CD4-positive, alpha-beta T cell treated with Interleukin-15 for 1 hour (primary cell): Measurements from ENCODE around the gene CEP72.
"Not testable (repeated sequence)": the region's sequence is repeated elsewhere in the genome, so short reads cannot be mapped to it uniquely, and the experiment has no call there.

ENCODE experiments used
- DNase-seq: peaks from one replicate; pipeline ENCODE4 v3.0.0-alpha.2; 2020

CEP72 gene

DNA sequence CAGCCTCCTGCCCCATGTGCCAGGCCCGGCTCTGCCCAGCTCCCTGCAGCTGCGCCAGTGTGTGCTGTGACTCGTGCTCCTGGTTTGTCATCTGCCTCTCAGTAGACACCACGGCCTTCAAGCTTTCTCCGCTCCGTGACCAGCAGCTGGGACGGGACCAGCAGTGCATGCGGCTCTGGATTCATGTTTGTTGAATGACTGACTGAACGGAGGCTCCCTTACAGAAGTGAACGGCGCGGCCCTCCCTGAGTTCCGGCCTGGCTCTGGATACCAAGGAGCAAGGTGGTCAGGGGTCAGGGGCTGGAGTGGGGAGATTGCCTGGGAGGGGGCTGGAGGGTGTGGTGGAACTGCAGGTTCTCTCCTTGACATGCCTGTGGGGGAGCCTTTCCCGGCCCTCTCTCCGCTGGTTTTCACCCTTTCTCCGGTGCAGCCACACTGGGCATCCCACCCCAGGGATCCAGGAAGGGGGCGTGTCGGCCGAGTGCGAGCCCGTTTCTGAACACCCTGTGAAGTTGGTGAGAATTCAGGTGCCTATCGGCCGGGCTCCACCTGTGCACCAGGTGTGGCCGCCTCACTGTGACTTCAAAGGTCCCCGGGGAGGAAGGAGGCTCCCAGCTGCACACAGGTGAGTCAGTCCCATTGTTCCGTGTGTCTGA, 11.1 kb upstream of the CEP72 start:
- no peak for DNase-seq

DNA sequence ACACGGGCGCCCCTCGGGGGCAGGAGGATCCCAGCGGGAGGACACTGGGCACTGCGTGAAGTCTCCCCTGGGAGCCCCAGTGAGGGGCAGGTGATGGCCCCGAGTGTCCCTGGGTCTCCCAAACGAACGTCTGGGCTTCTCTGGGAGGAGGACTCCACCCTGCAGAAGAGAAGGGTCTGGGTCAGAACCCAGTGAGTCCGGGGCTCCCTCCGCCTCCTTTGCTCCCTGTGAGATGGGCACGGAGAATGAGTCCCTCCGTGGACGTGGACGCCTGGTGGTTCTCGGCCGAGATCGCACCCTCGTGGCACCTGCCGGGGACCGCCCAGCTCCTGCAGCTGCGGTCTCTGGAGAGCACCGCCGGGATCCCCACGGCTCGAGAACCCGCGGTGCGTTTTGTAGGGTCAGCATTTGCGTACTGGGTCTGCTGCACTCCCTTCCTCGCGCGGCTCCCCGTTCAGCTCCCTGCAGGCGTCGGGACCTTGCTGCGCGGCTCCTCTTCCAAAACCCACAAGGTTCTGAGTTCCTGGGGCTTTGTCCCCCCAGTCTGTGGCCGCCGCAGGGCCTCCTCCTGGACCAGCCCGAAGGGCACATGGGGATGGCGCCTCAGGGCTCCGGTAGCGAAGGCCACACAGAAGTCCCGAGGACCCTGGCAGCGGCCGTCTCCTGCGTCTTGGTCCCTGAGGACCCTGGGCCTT, 10.2 kb upstream of the CEP72 start:
- DNase-seq, result no peak

DNA sequence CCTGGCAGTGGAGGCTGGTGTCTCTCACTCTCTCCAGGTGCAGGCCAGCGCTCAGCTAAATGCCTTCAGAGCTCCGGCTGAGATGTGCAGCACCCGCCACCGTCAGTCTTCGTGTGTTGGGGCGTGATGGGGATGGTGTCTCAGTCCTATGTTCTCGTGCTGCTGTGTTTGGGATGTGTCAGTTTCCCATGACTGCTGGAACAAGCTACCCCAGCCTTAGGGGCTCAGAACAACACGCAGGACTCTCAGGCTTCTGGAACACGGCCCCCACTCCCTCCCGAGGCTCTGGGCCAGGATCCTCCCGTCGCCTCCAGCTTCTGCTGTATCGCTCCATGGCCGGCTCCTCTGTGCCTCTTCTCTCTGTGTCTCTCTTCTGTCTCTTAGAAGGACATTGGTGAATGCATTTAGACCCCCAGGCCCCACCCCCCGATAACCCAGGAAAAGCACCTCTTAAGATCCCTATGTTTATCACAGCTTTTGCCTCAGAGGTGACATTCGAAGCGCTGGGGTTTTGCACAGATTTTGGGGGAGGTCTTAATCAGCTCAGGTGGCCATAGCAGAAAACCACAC, 9.6 kb upstream of the CEP72 start:
- no peak for DNase-seq

DNA sequence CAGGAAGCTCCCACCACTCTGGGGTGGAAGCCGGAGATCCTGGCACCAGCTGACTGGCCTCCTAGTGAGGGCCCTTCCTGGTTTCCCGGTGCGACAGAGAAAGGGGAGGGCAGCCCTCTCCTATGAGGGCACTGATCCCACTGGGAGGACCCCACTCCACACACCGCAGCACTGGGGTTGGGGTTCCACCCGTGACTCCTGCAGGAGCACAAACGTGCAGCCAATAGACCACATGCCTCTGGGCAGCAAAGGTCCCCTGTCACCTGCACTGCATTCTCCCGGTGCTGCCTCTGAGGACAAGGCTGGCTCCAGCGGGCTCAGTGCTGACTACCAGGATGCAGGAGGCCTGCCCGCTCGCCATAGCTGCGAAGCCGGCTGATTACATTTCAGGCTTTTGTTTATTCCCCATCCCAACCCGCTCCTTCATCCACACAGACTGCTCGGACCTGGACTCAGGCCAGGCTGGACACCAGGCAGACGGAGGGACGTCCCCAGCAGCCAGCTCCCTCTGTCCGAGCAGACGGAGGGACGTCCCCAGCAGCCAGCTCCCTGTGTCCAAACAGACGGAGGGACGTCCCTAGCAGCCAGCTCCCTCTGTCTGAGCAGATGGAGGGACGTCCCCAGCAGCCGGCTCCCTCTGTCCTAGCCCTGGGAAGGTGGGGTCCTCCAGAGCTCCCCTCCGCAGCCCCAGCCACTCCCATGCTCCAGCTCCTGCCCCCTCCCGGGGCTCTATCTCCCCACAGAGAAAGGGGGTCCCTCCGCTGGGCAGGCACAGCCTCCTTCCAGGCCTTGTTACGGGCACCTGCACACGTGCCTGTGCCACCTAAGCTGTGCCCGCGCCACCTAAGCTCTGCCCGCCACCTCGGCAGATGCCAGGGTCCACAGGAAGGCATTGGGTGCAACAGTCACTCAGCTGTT, 8.8 kb upstream of the CEP72 start:
- DNase-seq, result no peak

DNA sequence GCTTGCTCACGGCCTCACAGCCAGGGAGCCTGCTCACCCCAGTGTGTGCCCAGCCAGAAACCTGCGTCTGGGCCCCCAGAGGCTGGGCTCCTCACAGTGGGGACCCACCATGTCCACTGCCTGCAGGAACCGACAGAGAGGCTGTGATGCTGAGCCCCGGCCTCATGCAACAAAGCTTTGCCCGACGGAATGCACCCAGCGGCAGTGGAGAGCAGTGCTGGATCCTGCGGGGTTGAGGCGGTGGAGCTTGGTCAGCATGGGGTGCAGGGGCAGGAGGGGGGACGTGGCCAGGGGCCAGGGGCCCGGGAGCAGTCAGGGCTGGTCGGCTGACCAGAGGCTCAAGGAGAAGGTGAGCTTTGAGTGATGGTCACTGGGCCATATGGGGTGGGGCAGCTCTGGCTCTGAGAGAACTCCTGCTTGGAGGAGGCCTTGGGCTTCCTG, 7.7 kb upstream of the CEP72 start:
- DNase-seq, result no peak

DNA sequence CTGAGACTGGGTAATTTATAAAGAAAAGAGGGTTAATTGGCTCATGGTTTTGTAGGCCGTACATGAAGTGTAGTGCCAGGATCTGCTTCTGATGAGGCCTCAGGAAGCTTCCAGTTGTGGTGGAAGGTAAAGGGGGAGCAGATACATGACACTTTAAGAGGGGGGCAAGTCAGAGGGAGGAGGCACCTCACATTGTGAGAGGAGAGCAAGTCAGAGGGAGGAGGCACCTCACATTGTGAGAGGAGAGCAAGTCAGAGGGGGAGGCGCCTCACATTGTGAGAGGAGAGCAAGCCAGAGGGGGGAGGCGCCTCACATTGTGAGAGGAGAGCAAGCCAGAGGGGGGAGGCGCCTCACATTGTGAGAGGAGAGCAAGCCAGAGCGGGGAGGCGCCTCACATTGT, 7.0 kb upstream of the CEP72 start:
- not testable (repeated sequence) for DNase-seq

DNA sequence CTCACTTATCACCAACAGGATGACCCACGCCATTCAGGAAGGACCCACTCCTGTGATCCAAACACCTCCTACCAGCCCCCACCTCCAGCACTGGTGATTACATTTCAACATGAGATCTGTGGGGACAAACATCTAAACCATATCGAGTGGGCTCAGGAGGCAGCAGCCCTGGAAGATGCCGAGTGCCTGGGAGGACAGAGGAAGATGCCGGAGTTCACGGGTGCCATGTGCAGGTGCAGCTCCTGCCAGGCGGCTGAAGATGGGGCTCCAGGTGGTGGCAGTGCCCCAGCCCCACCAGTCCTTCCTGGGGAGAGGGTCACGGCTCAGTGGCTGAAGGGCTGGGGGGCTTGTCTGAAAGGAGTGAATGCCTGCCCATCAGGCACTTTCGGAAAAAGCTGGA, 6.1 kb upstream of the CEP72 start:
- no peak for DNase-seq

DNA sequence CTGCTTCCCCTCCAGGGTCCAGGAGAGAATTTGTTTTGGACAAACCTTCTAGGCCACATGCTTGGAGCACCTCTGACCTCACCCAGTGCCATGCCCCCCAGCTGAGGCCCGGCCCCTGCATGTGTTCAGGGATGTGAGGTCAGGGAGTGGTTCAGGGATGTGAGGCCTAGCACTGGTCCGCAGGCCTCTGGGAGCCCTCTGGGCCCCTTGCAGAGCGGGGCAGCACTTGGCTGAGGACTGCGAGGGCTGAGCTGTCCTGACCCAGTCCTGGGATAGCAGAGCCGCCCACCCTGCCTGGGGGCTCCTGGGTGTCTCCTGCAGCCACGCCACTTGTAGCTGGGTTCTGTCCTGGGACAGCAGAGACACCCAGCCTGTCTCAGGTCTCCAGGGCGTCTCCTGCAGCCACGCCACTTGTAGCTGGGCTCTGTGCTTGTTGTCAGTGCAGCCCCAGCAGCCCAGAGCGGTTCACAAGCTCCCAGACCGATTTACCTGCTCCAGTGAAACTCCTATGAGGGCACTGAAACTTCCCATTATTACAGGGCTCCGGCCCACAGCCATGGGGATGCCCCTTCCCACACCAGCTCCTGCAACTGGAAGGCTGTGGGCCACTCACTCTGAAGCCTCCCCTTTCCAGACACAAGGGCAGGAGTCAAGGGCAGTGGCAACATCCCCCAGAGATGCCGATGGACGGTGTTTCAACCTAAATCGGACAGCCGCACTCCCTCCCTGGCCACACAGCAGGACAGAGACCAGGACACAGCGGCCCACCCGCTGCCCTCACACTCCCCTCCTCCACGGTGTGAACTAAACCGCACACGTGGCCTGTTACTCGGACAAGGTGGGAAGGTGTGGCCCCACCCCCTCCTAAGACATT, 5.4 kb upstream of the CEP72 start:
- DNase-seq, result no peak

DNA sequence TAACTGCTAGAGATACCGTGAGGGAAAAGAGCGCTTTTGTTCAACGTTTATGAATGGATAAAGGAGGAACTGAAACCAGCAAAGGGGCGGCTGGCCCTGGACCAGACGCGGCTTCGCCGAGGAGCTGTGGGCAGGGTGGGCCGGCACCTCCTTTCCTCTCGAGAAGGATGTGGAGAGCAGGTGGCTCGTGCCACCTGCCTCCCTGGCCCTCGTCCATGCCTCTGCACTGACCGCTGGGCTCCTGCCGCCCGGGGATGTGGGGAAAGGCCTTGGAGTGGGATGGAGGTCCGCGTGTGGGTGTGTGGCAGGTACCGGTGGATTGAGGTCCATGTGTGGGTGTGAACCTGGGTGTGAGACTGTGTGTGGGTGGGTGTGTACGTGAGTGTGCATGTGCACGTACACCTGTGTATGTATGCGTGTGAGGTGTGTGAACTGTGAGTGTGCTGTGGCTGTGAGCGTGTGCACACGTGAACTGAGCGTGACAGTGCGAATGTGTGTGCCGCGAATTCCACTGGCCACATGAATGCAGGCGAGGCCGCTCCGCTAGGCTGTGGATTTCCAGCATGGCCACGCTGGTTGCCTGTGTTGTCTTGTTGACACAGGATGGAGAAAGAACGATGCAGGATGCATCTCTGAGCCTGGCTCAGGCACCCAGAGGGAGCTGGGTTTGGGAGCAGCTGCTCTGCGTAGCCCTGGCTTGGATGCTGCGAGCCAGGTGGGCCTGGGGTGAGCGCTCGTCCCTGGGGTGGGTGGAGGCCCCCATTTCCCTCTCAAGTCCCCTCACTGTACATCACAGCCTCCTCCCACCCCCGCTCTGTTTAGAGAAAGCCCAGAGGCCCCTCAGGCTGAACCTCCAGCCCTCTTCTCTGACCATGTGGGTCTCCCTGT, 4.4 kb upstream of the CEP72 start:
- DNase-seq, result peak; percentile 30

DNA sequence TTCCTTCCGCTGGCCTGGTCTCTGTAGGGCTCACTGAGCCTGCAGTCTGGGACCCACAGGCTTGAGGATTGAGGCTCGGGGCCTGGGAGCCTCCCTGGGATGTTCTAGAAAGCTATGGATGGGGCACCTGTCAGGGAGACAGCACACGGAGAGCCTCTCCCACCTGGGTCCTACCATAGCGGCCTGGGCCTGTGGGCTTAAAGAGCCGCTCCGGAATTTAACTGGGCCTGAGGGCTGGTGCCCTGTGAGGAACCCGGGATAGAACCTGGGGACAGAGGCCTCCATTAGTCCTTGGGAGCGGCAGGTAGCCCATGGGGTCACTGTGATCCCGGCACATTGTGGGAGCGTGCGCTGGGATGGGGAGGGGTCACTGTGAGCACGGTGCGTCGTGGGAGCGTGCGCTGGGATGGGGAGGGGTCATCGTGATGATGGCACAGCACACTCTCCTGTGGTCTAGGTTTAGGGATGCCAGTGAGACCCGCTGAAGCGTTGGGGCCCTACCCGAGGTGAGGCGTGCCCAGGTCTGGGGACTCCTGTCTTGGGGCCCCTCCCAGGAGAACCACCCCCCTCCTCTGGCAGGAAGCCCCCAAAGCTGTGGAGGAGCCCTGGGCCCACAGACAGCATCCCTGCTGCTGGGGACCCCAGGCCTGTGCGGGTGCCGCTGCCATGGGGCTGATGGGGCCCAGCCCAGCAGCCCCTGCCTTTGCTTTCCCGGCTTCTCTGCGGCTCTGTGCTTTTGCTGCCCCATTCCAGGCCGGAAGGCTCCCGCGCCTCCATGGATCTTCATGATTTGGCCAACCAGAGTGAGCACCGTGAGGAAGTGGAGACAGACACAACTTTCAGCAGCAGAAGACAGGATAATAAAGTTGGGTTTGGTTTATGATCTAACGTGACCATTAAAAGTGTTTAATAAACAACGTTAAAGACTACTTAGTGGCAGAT, 3.4 kb upstream of the CEP72 start:
- no peak for DNase-seq

DNA sequence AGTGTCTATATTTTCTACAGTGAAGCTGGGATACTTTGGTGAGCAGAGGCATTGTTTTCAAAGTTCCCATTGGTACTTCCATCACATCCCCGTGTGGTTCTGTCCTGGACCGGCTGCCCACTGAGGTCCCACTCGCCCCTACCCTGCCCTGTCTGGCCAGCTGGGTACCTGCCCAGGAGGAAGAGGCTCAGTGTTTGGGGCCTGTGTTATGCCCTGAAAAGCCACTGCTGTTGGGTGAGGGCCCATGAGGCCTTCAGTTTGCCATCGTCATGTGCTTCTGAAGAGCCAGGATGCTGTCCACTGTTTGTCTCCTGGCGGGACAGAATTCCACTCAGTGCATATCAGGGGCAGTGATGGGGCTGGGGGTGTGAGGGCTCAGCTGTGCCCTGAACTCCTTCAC, 2.6 kb upstream of the CEP72 start:
- DNase-seq, result no peak

DNA sequence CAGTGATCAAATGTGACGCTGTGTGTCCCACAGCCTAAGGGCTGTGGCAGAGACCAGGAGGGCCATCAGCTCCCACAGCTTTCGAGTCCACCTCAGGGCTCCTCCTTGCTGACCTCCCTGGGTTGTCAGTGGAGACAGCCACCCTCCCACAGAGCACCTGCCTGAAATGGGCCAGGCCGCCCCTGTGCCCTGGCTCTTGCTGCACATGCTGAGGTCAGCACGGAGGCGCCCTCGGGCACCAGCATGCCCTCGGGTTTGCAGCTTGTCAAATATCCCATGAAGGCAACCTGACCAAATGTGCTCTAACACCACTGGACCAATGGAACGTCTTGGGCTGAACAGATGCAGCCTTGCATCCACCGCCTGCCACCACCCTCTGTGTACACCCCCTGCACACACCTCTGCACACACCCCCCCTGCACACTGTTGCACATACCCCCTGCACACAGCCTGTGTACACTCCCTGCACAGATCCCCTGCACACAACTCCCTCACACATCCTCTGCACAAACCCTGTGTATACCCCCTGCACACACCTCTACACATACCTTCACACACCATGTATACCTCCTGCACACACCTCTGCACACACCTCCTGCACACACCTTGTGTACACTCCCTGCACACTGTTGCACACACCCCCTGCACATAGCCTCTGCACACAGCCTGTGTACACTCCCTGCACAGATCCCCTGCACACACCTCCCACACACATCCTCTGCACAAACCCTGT, 2.0 kb upstream of the CEP72 start:
- no peak for DNase-seq

DNA sequence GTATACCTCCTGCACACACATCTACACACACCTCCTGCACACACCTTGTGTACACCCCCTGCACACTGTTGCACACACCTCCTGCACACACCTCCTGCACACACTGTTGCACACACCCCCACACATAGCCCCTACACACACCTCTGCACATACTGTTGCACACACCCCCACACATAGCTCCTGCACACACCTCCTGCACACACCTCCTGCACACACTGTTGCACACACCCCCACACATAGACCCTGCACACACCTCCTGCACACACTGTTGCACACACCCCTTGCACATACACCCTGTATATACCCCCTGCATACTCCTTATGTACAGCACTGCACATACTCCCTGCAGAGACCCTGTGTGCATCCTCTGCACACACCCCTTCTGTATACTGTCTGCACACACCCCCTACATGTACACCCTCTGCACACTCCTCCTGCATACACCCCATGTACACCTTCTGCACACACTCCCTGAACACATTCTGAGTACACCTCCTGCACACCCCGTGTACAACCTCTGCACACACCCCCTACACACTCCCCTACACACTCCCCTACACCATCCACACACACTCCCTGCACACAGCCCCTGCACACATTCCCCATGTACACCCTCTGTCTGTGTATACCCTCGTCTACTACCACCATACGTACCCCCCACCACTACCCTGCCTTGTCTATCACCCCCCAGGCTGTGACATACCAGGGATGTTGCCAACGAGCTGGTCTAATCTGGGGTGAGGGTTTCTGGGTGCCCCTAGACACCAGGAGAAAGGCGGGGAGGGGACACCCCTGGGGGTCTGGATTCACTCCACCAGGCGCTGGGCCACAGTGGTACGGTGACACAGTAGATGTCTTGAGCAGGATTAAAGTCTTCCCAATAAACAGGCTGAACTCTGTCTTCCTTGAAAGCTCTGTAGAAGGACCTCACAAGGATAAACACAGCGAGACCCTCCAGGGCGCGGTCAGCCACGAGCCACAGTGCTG, 1.1 kb upstream of the CEP72 start:
- no peak for DNase-seq

DNA sequence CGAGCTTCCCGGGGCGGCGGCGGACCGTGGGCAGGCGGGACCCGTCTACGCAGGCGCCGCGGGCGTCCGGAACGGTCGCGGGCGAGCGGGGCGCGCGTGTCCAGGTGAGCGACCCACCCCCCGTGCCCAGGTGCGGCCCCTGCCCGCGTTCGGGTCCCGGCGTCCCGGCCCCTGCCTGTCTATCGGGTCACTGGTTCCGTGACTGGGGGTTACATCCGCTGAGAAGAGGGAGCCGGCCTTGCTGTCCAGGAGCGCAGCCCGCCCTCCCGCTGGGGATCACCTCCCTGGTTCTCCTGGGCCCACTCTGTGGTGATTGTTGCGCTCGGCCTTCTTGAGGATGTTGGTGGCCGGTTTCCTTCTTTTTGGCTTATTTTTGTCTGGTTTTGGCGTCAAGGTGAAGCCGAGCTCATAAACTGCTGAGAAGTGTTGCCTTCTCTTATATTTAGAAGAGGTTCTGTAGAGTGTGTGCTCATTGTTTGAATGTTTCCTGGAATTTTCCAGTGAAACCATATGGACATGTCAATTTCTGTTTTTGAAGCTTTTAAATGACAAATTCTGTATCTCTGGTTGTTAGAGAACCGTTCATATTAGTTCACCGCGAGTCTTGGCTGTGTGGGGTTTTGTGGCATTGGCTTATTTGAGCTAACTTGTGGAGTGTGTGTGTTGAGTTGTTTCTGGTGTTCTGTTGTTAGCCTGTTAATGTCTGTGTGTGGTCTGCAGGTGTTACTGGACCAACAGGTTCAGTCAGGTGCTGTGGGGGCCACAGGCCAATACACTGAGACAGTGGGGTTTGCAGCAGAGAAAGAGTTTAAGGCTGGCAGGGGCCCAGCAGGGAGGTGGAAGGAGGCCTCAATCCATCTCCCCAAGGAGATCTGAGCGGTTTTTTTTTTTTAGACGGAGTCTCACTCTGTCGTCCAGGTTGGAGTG, 621 bp downstream of the CEP72 start:
- DNase-seq, result no peak

DNA sequence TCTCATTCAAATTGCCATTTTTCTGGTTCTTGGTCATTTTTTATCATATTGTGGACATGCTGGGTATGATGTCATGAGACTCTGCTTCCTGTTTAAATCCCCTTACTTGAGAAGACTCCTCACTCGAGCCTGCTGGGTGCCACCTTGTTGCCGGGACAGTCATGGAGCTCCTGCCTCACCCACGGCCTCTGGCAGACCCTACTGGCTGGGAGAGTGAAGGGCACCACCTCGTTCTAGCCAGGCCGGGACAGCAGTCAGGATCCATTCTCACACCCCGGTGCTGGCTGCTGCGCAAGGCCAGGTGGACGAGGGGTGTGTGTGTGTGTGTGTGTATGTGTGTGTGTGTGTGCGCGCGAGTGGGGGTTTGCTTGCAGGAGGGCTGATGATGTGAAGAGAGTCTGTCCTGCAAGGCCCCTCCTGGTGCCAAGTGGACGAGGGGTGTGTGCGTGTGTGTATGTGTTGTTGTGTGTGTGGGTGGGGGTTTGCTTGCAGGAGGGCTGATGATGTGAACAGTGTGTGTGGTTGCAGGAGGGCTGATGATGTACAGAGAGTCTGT, 4.4 kb downstream of the CEP72 start:
- no peak for DNase-seq

DNA sequence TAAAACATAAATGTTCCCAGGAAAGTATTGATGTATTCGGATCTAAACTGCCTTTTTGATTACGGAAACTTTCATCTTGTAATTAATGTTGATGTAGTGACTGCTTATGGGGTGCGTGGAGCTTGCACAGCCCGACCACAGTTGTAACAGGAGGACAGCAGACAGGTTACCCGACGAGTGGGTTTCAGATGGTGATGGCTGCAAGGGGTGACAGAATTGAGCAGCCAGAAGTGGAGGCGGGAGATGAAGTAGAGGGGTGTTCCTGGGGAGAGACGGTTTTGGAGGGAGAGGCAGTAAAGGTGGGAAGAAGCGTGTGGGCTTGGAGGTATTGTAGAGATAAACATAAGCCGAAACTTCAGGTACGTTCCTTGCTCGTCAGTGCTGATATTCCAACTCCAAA, 5.8 kb downstream of the CEP72 start:
- DNase-seq, result no peak

DNA sequence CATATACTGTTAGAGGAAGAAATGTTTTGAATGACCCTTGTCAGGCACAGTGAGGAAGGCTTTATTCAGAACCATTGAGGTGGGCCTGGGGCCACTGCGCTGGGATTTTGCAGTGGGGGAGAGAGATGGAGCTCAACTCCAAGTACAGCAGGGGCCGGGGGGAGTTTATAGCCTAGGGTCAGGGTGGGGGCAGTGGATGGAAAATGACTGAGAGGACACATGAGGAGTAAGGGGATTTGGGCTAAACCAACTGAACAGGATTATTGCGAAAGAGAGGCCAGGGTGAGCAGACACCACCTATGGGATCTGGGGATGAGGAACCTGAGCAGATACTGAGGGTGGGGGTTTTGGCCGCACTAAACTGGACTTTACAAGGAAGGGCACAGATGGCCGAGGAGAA, 6.3 kb downstream of the CEP72 start:
- DNase-seq, result no peak
